ENCODE measurements around the gene ERBB2. TPM values are rescaled to one million over a fixed set of nuclear protein-coding genes. Genes with fewer than 3 reads are reported as not detected.

Gene ERBB2
- total RNA-seq, 1 donor from 2014 or later, result 66.2 TPM

DNA sequence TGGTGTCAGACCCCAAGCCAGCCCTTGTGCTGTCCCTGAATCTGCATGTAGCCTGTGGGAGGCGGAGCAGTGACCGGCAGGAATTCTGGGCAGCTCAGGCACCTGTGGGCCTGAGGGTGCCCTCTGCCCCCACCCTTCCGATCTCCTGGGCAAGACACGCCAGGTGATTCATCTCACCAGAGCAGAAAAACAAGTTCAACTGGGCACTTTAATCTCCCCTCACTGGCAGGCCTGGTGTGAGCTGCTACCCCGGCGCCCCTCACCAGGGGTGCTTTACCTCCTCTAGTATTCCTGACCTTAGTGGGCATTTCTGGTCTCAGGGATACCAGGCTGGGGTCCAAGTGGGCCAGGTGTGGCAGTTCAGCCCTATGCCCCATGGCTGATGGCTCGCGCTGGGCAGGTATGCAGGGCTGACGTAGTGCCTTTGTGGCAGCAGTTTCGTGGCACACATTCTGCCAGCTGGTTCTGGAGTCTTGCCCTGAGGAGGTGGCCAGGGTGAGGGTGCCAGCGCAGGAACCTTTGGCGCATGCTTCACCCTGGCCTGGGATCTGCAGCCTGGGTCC lies 6.0 kb downstream of the ERBB2 start:
- TF ChIP-seq, protein P1, sequence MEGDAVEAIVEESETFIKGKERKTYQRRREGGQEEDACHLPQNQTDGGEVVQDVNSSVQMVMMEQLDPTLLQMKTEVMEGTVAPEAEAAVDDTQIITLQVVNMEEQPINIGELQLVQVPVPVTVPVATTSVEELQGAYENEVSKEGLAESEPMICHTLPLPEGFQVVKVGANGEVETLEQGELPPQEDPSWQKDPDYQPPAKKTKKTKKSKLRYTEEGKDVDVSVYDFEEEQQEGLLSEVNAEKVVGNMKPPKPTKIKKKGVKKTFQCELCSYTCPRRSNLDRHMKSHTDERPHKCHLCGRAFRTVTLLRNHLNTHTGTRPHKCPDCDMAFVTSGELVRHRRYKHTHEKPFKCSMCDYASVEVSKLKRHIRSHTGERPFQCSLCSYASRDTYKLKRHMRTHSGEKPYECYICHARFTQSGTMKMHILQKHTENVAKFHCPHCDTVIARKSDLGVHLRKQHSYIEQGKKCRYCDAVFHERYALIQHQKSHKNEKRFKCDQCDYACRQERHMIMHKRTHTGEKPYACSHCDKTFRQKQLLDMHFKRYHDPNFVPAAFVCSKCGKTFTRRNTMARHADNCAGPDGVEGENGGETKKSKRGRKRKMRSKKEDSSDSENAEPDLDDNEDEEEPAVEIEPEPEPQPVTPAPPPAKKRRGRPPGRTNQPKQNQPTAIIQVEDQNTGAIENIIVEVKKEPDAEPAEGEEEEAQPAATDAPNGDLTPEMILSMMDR (IDR thresholded peaks at IDR 0.05), result no peak
- H3K27me3 Mint-ChIP-seq (ENCODE audit: unreplicated experiment), result no peaks in the 10 kb centered on the region
- H3K4me3 Mint-ChIP-seq (ENCODE audit: unreplicated experiment), result no peak overlapping the region
- no peak for DNase-seq (ENCODE audit: extremely low spot score, unreplicated experiment)
- H3K4me1 Mint-ChIP-seq (ENCODE audit: unreplicated experiment), result peaks cover 20% of the 10 kb centered on the region
- H3K36me3 Mint-ChIP-seq (ENCODE audit: unreplicated experiment), result peaks cover 3% of the 10 kb centered on the region
- H3K27ac Mint-ChIP-seq (ENCODE audit: unreplicated experiment), result no peak overlapping the region
- no peaks in the 10 kb centered on the region for H3K9me3 Mint-ChIP-seq (ENCODE audit: unreplicated experiment)

DNA sequence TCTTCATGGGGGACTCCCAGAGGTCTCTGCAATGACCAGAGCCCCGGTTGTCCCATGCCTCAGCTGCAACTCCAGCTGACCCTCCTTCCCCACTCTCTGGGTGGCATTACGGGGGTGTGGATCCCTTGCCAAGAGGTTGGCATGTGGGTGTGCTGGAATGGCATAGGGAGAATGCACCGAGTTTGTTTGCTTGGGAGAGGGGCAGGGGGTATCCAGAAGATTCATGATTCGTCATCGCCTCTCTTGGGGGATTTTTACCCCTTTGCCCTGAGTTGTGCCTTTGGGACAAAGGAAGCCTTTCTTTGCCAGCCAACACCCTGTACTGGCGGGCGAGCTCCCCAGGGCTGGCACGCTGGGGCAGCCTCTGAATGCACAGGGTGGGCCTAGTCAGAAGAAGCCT lies 6.5 kb downstream of the ERBB2 start:
- Mint-ChIP-seq H3K27ac (ENCODE audit: unreplicated experiment) (no peak overlapping the region), H3K4me3 (ENCODE audit: unreplicated experiment) (no peak overlapping the region), H3K4me1 (ENCODE audit: unreplicated experiment) (peaks cover 15% of the 10 kb centered on the region), H3K27me3 (ENCODE audit: unreplicated experiment) (no peaks in the 10 kb centered on the region), H3K36me3 (ENCODE audit: unreplicated experiment) (peaks cover 3% of the 10 kb centered on the region), H3K9me3 (ENCODE audit: unreplicated experiment) (no peaks in the 10 kb centered on the region)
- TF ChIP-seq, protein P1 (IDR thresholded peaks at IDR 0.05), result no peak
- DNase-seq (ENCODE audit: extremely low spot score, unreplicated experiment), result no peak

DNA sequence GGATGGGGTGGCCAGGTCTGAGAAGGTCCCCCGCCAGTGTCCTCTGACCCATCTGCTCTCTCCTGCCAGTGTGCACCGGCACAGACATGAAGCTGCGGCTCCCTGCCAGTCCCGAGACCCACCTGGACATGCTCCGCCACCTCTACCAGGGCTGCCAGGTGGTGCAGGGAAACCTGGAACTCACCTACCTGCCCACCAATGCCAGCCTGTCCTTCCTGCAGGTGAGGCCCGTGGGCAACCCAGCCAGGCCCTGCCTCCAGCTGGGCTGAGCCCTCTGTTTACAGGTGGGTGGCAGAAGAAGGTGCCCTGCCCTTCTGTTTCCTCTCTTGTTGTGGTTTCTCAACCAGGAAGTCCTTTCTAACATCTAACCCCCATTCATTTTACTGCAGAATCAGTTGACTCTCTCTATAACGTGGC lies 7.1 kb downstream of the ERBB2 start:
- peaks cover 11% of the 10 kb centered on the region for H3K4me1 Mint-ChIP-seq (ENCODE audit: unreplicated experiment)
- H3K4me3 Mint-ChIP-seq (ENCODE audit: unreplicated experiment), result no peak overlapping the region
- no peak overlapping the region for H3K27ac Mint-ChIP-seq (ENCODE audit: unreplicated experiment)
- H3K9me3 Mint-ChIP-seq (ENCODE audit: unreplicated experiment), result no peaks in the 10 kb centered on the region
- TF ChIP-seq, protein P1 (IDR thresholded peaks at IDR 0.05), result no peak
- H3K27me3 Mint-ChIP-seq (ENCODE audit: unreplicated experiment), result no peaks in the 10 kb centered on the region
- DNase-seq (ENCODE audit: extremely low spot score, unreplicated experiment), result no peak
- peaks cover 7% of the 10 kb centered on the region for H3K36me3 Mint-ChIP-seq (ENCODE audit: unreplicated experiment)

DNA sequence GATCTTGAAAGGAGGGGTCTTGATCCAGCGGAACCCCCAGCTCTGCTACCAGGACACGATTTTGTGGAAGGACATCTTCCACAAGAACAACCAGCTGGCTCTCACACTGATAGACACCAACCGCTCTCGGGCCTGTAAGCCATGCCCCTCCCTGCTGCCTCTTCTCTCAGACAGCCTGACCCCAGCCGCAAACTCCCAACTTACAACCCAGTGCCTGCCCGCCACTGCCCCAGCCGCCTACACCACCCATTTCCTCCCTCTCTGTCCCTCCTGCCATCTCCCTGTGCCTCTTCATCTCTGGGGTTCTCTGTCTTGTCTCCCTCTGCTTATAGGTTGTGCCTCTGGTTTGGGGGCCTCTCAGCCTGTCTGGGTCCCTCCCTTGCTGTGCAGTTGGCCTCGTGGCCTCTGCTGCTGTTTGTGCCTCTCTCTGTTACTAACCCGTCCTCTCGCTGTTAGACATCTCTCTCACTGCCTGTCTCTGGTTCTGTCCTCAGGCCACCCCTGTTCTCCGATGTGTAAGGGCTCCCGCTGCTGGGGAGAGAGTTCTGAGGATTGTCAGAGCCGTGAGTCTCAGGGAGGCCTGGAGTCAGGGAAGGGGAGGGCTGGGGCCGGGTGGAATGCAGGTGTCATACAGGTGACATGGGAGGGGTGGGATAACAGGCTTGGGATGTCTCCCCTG lies 9.6 kb downstream of the ERBB2 start:
- Mint-ChIP-seq H3K4me1 (ENCODE audit: unreplicated experiment) (peaks cover 5% of the 10 kb centered on the region), H3K36me3 (ENCODE audit: unreplicated experiment) (peaks cover 14% of the 10 kb centered on the region), H3K27me3 (ENCODE audit: unreplicated experiment) (no peaks in the 10 kb centered on the region), H3K9me3 (ENCODE audit: unreplicated experiment) (no peaks in the 10 kb centered on the region), H3K27ac (ENCODE audit: unreplicated experiment) (no peak overlapping the region), H3K4me3 (ENCODE audit: unreplicated experiment) (no peak overlapping the region)
- TF ChIP-seq, protein P1 (IDR thresholded peaks at IDR 0.05), result no peak
- DNase-seq (ENCODE audit: extremely low spot score, unreplicated experiment), result no peak
